Measurements from ENCODE around the gene DENND1A.

Gene DENND1A

DNA sequence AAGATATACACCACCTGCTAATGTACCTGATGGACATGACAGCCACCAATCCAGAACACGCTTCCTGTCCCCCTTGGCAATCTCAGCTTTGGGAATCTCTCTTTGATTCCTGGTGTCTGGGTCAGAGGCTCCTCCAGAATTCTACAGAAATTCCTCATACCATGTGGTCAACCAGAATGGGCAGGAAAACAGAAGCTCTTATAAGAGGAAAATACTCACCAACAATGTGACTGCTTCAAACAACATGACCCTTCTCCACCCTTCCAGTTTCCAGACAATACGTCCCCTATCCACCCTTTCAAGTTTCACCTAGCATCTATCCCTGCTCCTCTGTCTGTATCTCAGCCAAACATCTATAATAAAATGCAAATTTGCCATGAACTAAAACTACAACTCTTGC lies 247.2 kb downstream of the DENND1A start:
- TF ChIP-seq SIN3A (IDR thresholded peaks at IDR 0.05; ENCODE audit: borderline replicate concordance, insufficient read depth, low read length) (no peak), POLR2AphosphoS5 (IDR thresholded peaks at IDR 0.05; ENCODE audit: low read depth, low read length) (no peak), TAF1 (IDR thresholded peaks at IDR 0.05; ENCODE audit: borderline replicate concordance, insufficient read depth, low read length) (no peak), FOXP2 (optimal IDR thresholded peaks at IDR 0.05; ENCODE audit: borderline replicate concordance, extremely low read depth, extremely low read length, insufficient read depth) (no peak)
- TF ChIP-seq, protein P1, sequence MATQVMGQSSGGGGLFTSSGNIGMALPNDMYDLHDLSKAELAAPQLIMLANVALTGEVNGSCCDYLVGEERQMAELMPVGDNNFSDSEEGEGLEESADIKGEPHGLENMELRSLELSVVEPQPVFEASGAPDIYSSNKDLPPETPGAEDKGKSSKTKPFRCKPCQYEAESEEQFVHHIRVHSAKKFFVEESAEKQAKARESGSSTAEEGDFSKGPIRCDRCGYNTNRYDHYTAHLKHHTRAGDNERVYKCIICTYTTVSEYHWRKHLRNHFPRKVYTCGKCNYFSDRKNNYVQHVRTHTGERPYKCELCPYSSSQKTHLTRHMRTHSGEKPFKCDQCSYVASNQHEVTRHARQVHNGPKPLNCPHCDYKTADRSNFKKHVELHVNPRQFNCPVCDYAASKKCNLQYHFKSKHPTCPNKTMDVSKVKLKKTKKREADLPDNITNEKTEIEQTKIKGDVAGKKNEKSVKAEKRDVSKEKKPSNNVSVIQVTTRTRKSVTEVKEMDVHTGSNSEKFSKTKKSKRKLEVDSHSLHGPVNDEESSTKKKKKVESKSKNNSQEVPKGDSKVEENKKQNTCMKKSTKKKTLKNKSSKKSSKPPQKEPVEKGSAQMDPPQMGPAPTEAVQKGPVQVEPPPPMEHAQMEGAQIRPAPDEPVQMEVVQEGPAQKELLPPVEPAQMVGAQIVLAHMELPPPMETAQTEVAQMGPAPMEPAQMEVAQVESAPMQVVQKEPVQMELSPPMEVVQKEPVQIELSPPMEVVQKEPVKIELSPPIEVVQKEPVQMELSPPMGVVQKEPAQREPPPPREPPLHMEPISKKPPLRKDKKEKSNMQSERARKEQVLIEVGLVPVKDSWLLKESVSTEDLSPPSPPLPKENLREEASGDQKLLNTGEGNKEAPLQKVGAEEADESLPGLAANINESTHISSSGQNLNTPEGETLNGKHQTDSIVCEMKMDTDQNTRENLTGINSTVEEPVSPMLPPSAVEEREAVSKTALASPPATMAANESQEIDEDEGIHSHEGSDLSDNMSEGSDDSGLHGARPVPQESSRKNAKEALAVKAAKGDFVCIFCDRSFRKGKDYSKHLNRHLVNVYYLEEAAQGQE (IDR thresholded peaks at IDR 0.05; ENCODE audit: insufficient read depth in 1 of 2, low read depth in 2 of 2, low read length in 2 of 2) = no peak

DNA sequence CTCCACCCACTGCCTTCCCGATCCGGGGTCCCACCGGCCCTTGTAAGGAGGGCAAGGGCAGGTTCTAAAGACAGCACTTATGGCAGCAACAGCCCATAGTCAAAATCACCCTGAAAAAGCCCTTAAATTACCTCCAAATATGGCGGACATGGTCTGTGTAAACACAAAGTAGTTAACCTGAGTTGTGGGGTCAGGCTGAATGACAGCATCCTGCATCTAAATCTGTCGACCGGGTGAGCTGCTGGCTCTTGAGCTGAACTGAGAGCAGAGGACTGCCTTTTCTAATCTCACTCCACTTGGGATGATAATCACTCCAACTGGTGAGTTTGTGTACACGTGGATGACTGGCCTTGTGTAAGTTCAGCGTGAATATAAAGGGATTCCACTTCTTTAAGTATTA lies 249.6 kb downstream of the DENND1A start:
- no peak for TF ChIP-seq SIN3A (IDR thresholded peaks at IDR 0.05; ENCODE audit: borderline replicate concordance, insufficient read depth, low read length)
- TF ChIP-seq POLR2AphosphoS5 (IDR thresholded peaks at IDR 0.05; ENCODE audit: low read depth, low read length) = no peak
- no peak for TF ChIP-seq FOXP2 (optimal IDR thresholded peaks at IDR 0.05; ENCODE audit: borderline replicate concordance, extremely low read depth, extremely low read length, insufficient read depth)
- no peak for TF ChIP-seq TAF1 (IDR thresholded peaks at IDR 0.05; ENCODE audit: borderline replicate concordance, insufficient read depth, low read length)
- TF ChIP-seq, protein P1 (IDR thresholded peaks at IDR 0.05; ENCODE audit: insufficient read depth in 1 of 2, low read depth in 2 of 2, low read length in 2 of 2) = no peak

DNA sequence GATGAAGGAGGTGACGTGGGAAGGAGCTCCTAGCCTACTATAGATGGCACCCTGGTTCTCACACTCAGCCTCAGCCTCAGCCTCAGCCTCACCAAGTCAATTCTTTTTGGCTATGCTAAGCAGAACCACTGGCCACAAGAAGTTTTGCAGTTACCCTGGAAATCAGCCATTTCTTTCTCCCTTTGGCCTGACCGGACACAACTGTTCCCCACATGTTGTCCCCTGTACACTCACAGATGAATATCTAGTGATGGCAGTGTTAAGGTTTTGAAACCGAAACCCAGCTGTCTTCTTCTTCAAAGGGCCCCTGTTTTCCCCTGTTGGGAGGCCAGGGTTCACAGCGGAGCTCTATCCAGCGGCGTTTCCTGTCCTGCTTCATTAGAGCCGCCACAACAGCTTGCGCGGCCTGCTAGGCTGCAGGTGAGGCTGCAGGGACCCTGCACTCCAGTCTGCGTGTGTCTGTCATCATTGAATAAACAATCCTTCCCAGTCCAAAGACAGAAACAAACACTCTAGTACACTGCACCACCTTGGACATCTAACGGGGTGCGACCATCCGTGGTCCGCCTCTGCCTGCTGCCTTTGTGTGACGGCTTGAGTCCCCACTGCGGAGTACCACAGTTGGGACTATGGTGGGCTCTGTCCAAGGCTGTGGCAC lies 250.5 kb downstream of the DENND1A start:
- TF ChIP-seq POLR2AphosphoS5 (IDR thresholded peaks at IDR 0.05; ENCODE audit: low read depth, low read length) = no peak
- TF ChIP-seq, protein P1 (IDR thresholded peaks at IDR 0.05; ENCODE audit: insufficient read depth in 1 of 2, low read depth in 2 of 2, low read length in 2 of 2) = 0 out of 4 replicates have a peak, but pooled peaks of 1 of the 2 experiments have one; percentile 15

DNA sequence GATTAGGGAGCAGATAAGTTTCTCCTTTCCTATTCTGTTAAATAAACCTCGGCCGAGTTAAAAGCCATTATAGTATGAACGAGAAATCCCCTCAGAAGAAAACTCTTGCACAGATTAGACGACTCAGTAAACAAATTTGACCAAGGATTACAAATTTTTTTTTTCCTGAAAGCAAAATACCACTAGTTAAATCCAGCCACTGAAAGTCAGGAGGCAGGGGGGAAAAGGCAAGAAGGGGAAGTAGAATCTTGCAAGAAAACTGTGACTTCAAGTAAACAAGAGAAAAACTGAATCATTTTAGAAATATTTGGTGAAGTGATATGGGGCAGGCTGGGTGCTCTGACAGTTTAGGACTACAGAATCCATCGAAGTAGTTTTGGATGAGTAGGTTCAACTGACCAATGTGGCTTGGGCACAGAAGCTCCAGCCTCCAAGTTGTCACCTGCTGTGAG lies 251.0 kb downstream of the DENND1A start:
- TF ChIP-seq TAF1 (IDR thresholded peaks at IDR 0.05; ENCODE audit: borderline replicate concordance, insufficient read depth, low read length) (no peak), SIN3A (IDR thresholded peaks at IDR 0.05; ENCODE audit: borderline replicate concordance, insufficient read depth, low read length) (no peak), POLR2AphosphoS5 (IDR thresholded peaks at IDR 0.05; ENCODE audit: low read depth, low read length) (no peak), FOXP2 (optimal IDR thresholded peaks at IDR 0.05; ENCODE audit: borderline replicate concordance, extremely low read depth, extremely low read length, insufficient read depth) (no peak)
- TF ChIP-seq, protein P1 (IDR thresholded peaks at IDR 0.05; ENCODE audit: insufficient read depth in 1 of 2, low read depth in 2 of 2, low read length in 2 of 2) = no peak

Data from PFSK-1 (cell line).